H1 (cell line): Measurements from ENCODE around the gene DAG1.
A peak's percentile ranks its signal among the peaks of the same experiment; 100 is the strongest.

Experiments
- ATF3 ChIP-seq: IDR thresholded peaks from 2 replicates; pipeline ENCODE4 v1.6.1; 2011; ENCODE audit warnings: low read depth, mild to moderate bottlenecking, low read length; ENCODE audit not compliant: insufficient read depth
- BACH1 ChIP-seq: IDR thresholded peaks from 2 replicates; pipeline ENCODE4 v1.6.1; 2012; ENCODE audit warnings: low read length, improper control_type of control experiment
- EGR1 ChIP-seq: IDR thresholded peaks from 2 replicates; pipeline ENCODE4 v1.6.1; 2011; ENCODE audit warnings: low read depth, low read length, borderline replicate concordance
- EP300 ChIP-seq, 2 experiments: IDR thresholded peaks; 1 replicate in 1 of 2; 2 replicates in 1 of 2; pipeline ENCODE4 v1.6.1; 2011 to 2012; ENCODE audit warnings: low read depth in 2 of 2, low read length in 2 of 2, mild to moderate bottlenecking in 2 of 2, borderline replicate concordance in 1 of 2, inconsistent platforms in 1 of 2, moderate library complexity in 1 of 2
- EZH2 ChIP-seq: fragments of 200-600 bp; sonication (generic); IDR thresholded peaks from 2 replicates; pipeline ENCODE4 v1.7.1; 2012; ENCODE audit warnings: low read depth, mild to moderate bottlenecking, moderate library complexity, low read length, inconsistent platforms; ENCODE audit not compliant: severe bottlenecking
- JUN ChIP-seq: IDR thresholded peaks from 2 replicates; pipeline ENCODE4 v1.6.1; 2011; ENCODE audit warnings: low read depth, mild to moderate bottlenecking, improper control_type of control experiment, low read length
- POLR2A ChIP-seq, 2 experiments: IDR thresholded peaks; 1 replicate in 1 of 2; 2 replicates in 1 of 2; pipeline ENCODE4 v1.6.1; 2011; ENCODE audit warnings: low read depth in 2 of 2, low read length in 2 of 2, mild to moderate bottlenecking in 2 of 2; ENCODE audit errors: control extremely low read depth in 1 of 2
- POLR2AphosphoS5 ChIP-seq: IDR thresholded peaks from 2 replicates; pipeline ENCODE4 v1.6.1; 2011; ENCODE audit warnings: low read depth, low read length
- RNF2 ChIP-seq: fragments of 200-900, 300-1000 bp; sonication (generic); IDR thresholded peaks from 2 replicates; pipeline ENCODE4 v1.7.1; 2016; ENCODE audit warnings: borderline replicate concordance, low read depth, mild to moderate bottlenecking, antibody characterized with exemption, low read length; ENCODE audit not compliant: poor library complexity, severe bottlenecking; ENCODE audit errors: missing control alignments
- SRF ChIP-seq: IDR thresholded peaks from 2 replicates; pipeline ENCODE4 v1.6.1; 2011; ENCODE audit warnings: mild to moderate bottlenecking, low read depth, low read length, moderate library complexity
- TEAD4 ChIP-seq: IDR thresholded peaks from 2 replicates; pipeline ENCODE4 v1.6.1; 2012; ENCODE audit warnings: low read depth, low read length, inconsistent platforms, mixed read lengths
- TF ChIP-seq, protein P1 (sequence below), 3 experiments: IDR thresholded peaks; 1 replicate in 2 of 3; 2 replicates in 1 of 3; pipeline versions ENCODE4 v1.5.1 to v1.6.1; 2011; ENCODE audit warnings: low read length in 3 of 3, mild to moderate bottlenecking in 3 of 3, inconsistent platforms in 2 of 3, low read depth in 1 of 3, moderate library complexity in 1 of 3; ENCODE audit not compliant: insufficient read depth in 1 of 3; ENCODE audit errors: control extremely low read depth in 1 of 3
- TF ChIP-seq, protein P2 (sequence below): IDR thresholded peaks from 2 replicates; pipeline ENCODE4 v1.6.1; 2012; ENCODE audit warnings: inconsistent platforms
- TF ChIP-seq, protein P3 (sequence below): IDR thresholded peaks from 2 replicates; pipeline ENCODE4 v1.6.1; 2012; ENCODE audit warnings: low read length, inconsistent platforms

- TF ChIP-seq, protein P1, sequence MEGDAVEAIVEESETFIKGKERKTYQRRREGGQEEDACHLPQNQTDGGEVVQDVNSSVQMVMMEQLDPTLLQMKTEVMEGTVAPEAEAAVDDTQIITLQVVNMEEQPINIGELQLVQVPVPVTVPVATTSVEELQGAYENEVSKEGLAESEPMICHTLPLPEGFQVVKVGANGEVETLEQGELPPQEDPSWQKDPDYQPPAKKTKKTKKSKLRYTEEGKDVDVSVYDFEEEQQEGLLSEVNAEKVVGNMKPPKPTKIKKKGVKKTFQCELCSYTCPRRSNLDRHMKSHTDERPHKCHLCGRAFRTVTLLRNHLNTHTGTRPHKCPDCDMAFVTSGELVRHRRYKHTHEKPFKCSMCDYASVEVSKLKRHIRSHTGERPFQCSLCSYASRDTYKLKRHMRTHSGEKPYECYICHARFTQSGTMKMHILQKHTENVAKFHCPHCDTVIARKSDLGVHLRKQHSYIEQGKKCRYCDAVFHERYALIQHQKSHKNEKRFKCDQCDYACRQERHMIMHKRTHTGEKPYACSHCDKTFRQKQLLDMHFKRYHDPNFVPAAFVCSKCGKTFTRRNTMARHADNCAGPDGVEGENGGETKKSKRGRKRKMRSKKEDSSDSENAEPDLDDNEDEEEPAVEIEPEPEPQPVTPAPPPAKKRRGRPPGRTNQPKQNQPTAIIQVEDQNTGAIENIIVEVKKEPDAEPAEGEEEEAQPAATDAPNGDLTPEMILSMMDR (IDR thresholded peaks at IDR 0.05; ENCODE audit: control extremely low read depth in 1 of 3, insufficient read depth in 1 of 3, low read depth in 1 of 3, low read length in 3 of 3) = peak; percentile 41 to 49 (median 45)
- no peak for TF ChIP-seq POLR2AphosphoS5
- TF ChIP-seq EGR1 = no peak
- no peak for TF ChIP-seq RNF2
- no peak for TF ChIP-seq BACH1
- no peak for TF ChIP-seq SRF
- TF ChIP-seq TEAD4 = no peak
- no peak for TF ChIP-seq EP300 (IDR thresholded peaks at IDR 0.05; ENCODE audit: borderline replicate concordance in 1 of 2, low read depth in 2 of 2, low read length in 2 of 2)
- no peak for TF ChIP-seq POLR2A (IDR thresholded peaks at IDR 0.05; ENCODE audit: control extremely low read depth in 1 of 2, low read depth in 2 of 2, low read length in 2 of 2)
- no peak for TF ChIP-seq ATF3
- TF ChIP-seq, protein P2, sequence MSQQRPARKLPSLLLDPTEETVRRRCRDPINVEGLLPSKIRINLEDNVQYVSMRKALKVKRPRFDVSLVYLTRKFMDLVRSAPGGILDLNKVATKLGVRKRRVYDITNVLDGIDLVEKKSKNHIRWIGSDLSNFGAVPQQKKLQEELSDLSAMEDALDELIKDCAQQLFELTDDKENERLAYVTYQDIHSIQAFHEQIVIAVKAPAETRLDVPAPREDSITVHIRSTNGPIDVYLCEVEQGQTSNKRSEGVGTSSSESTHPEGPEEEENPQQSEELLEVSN = no peak
- no peak for TF ChIP-seq JUN
- no peak for TF ChIP-seq EZH2
- TF ChIP-seq, protein P3, sequence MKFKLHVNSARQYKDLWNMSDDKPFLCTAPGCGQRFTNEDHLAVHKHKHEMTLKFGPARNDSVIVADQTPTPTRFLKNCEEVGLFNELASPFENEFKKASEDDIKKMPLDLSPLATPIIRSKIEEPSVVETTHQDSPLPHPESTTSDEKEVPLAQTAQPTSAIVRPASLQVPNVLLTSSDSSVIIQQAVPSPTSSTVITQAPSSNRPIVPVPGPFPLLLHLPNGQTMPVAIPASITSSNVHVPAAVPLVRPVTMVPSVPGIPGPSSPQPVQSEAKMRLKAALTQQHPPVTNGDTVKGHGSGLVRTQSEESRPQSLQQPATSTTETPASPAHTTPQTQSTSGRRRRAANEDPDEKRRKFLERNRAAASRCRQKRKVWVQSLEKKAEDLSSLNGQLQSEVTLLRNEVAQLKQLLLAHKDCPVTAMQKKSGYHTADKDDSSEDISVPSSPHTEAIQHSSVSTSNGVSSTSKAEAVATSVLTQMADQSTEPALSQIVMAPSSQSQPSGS = no peak
Measured at GRCh38 chr3:49563040-49563578, 93.0 kb downstream of the DAG1 start.
